Bronchial epithelial cell (primary cell): Measurements from ENCODE around the gene NCAN. TPM values are rescaled to one million over a fixed set of nuclear protein-coding genes. Genes with fewer than 3 reads are reported as not detected.
A peak's percentile ranks its signal among the peaks of the same experiment; 100 is the strongest.

Experiments used
- DNase-seq: peaks from one replicate; pipeline ENCODE4 v3.0.0-alpha.2; 2010; ENCODE audit warnings: low read depth
- FAIRE-seq: peaks from 2 replicates; lab custom pipeline; 2011; peaks lifted over from hg19 to GRCh38; lab: Jason Lieb, UNC
- H3K27me3 ChIP-seq: 2 replicates; pipeline ENCODE4 v1.5.1; 2011; ENCODE audit warnings: low read length; ENCODE audit not compliant: control insufficient read depth, insufficient read depth
- H3K36me3 ChIP-seq: 2 replicates; pipeline ENCODE4 v1.5.1; 2011; ENCODE audit warnings: low read length; ENCODE audit not compliant: control insufficient read depth, insufficient read depth
- H3K4me3 ChIP-seq: 2 replicates; pipeline ENCODE4 v1.5.1; 2011; ENCODE audit warnings: mild to moderate bottlenecking, low read depth, low read length, control low read depth
- total RNA-seq: library from RNA; depleted of rRNA; stranded (reverse); fragments of >200 nt; gene quantifications from 2 replicates; pipeline ENCODE4 v1.2.1, GENCODE V29; 2014
- TF ChIP-seq, protein P1 (sequence below): IDR thresholded peaks from 2 replicates; pipeline ENCODE4 v1.5.1; 2011; ENCODE audit warnings: mild to moderate bottlenecking, moderate library complexity, low read length, control low read depth, inconsistent platforms; ENCODE audit not compliant: insufficient read depth, severe bottlenecking

Gene NCAN
- total RNA-seq, 1 donor from 2014 or later = not detected

GRCh38 chr19:19209372-19209771 lies 2.4 kb upstream of the NCAN start:
- Histone ChIP-seq H3K36me3 (no peaks in the 10 kb centered on the region), H3K4me3 (no peak overlapping the region), H3K27me3 (peaks cover 13% of the 10 kb centered on the region)
- DNase-seq = no peak
- FAIRE-seq = no peak
- TF ChIP-seq, protein P1, sequence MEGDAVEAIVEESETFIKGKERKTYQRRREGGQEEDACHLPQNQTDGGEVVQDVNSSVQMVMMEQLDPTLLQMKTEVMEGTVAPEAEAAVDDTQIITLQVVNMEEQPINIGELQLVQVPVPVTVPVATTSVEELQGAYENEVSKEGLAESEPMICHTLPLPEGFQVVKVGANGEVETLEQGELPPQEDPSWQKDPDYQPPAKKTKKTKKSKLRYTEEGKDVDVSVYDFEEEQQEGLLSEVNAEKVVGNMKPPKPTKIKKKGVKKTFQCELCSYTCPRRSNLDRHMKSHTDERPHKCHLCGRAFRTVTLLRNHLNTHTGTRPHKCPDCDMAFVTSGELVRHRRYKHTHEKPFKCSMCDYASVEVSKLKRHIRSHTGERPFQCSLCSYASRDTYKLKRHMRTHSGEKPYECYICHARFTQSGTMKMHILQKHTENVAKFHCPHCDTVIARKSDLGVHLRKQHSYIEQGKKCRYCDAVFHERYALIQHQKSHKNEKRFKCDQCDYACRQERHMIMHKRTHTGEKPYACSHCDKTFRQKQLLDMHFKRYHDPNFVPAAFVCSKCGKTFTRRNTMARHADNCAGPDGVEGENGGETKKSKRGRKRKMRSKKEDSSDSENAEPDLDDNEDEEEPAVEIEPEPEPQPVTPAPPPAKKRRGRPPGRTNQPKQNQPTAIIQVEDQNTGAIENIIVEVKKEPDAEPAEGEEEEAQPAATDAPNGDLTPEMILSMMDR = no peak

GRCh38 chr19:19212916-19213315 lies 1.2 kb downstream of the NCAN start:
- TF ChIP-seq, protein P1 = no peak
- peaks cover 13% of the 10 kb centered on the region for H3K27me3 ChIP-seq
- no peak overlapping the region for H3K4me3 ChIP-seq
- no peak for FAIRE-seq
- H3K36me3 ChIP-seq = no peaks in the 10 kb centered on the region
- DNase-seq = no peak

GRCh38 chr19:19213426-19214158 lies 1.8 kb downstream of the NCAN start:
- Histone ChIP-seq H3K4me3 (no peak overlapping the region), H3K36me3 (no peaks in the 10 kb centered on the region), H3K27me3 (peaks cover 13% of the 10 kb centered on the region)
- no peak for DNase-seq
- peak; percentile 47 for FAIRE-seq
- TF ChIP-seq, protein P1 = no peak

- no peak for FAIRE-seq
- Histone ChIP-seq H3K36me3 (no peaks in the 10 kb centered on the region), H3K4me3 (no peak overlapping the region), H3K27me3 (peaks cover 13% of the 10 kb centered on the region)
- TF ChIP-seq, protein P1 = no peak
- DNase-seq = no peak
Measured at GRCh38 chr19:19214159-19214490, 2.4 kb downstream of the NCAN start.

DNA sequence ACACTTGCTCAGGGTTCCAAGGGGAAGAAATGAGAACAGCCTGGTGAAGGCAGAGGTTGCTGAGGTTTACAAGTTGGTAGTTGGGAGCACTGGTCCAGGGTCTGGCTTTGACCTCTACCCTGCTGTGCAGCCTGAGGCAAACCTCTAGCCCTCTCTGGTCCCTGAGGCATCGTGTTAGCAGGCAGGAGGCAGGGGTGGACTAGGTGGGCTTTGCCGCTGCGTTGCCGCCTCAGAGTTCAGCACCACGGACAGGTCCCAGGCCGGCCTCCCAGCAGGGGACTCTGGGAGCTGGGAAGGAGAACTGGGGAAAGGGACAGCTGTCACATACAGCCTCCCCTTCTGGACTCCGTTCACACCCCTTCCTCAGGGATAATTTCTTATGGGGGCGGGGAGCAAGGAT lies 3.1 kb downstream of the NCAN start:
- Histone ChIP-seq H3K4me3 (no peak overlapping the region), H3K27me3 (peaks cover 13% of the 10 kb centered on the region), H3K36me3 (no peaks in the 10 kb centered on the region)
- FAIRE-seq = no peak
- peak; percentile 7 for DNase-seq
- TF ChIP-seq, protein P1 = no peak

GRCh38 chr19:19215792-19216191 lies 4.0 kb downstream of the NCAN start:
- Histone ChIP-seq H3K4me3 (no peak overlapping the region), H3K36me3 (no peaks in the 10 kb centered on the region), H3K27me3 (peaks cover 13% of the 10 kb centered on the region)
- FAIRE-seq = no peak
- no peak for DNase-seq
- TF ChIP-seq, protein P1 = no peak
